Measurements from ENCODE around the gene DOCK10.

DOCK10 gene

DNA sequence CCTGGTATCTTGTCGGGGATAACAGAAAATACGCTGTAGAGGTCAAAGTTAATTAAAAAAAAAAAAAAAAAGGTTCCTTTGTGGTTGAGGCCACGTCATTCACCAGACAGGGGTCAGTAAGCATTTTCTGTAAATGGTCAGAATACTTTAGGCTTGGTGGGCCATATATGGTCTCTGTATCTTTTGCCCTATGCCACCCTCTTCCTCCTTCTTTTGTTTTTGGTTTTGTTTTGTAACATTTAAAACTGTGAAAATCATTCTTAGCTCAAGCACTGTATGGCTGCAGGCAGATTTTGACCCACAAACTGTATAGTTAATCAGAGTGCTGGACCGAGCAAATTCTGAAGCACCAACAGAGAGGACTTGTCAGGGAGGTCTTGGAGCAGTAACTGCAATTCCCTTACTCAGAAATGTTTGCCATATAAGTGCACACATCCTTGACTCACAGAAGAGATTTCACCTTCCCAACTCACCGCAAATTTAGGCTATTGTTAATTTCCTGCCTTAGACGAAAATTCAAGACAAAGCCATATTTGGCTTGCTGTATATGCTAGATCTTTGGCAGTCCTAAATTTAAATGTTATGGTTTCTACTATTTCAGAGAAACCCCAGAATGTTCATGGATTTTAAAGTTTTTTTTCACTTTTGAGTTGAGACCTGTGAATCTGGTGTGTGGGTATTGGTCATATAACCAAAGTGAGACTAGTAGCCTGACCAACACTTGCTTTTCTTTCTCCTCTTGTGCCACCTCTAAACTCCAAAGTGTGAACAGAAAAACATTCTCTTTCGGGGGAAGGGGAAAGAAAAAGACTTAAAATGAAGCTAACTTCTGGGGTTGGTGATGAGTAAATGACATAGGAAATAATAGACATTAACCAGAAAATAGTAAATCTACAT is 65.4 kb downstream of the DOCK10 start:
- DNase-seq (ENCODE audit: low spot score): no peak

DNA sequence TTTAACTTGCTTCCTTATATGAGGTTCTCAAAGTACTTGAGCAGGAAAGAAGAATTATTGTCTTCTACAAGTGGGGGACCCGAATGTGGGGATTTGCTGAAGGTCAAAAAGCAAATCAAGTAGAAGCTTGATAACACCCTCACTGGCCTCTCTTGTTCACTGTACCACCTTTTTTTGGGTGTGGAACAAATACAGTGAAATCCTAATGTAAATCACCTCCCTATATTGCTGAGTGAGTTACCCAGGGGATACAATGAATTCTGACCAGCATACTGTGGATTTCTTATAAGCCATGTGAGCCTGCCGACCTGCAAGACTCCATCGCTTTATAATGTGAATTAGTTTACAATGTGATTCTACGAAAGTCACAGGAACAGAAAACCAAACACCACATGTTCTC is 66.5 kb downstream of the DOCK10 start:
- no peak for DNase-seq (ENCODE audit: low spot score)

DNA sequence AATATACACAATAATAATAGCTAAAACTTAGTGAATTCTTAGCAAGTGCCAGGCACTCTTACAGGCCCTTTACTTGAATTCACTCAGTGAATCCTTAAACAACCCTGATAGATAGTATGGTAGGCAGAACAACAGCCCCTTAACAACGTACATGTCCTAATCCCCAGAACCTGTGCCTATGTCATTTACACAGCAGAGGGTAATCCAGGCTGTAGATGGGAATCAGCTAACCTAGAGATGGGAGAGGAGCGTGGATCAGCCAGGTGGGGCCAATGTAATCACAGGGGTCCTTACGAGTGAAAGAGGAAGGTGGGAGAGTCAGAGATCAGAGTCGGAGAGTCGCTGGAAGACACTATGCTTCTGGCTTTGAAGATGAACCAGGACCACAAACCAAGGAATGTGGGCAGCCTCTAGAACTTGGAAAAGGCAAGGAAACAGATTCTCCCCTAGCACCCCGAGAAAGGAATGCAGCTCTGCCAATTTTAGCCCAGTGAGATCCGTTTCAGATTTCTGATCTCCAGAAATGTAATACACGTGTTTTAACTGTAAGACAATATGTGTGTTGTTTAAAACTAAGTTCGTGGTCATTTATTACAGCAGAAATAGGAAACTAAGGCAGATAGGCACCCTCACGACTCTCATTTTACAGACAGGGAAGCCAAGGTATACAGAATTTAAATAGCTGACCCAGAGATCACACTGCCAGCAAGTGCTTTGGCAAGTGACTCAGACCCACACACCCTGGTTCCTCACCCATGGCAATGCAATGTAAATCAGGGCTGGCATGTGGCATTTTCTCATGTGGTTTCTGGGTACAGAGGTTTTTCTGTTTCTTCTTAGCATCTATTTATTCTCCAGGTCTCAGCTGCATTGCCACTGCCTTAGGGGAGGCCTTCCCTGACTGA is 68.9 kb downstream of the DOCK10 start:
- no peak for DNase-seq (ENCODE audit: low spot score)

DNA sequence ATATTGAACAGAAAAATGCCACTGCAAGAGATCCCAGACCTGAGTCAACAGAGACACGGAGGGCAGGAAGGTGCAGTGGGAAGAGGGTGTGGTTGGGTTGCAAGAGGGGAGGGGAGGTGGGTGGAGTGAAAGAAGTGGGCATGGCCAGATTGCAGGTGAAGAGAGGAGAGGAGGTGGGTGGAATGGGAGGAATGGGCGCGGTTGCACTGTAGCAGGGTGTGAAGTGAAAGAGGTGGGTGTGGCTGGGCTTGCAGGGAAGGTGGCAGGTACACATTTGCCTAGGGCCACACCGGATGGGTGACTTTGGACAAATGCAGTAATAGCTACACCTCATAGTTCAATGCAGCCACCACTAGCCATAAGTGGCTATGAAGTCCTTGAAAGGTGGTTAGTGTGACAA is 71.1 kb downstream of the DOCK10 start:
- no peak for DNase-seq (ENCODE audit: low spot score)

DNA sequence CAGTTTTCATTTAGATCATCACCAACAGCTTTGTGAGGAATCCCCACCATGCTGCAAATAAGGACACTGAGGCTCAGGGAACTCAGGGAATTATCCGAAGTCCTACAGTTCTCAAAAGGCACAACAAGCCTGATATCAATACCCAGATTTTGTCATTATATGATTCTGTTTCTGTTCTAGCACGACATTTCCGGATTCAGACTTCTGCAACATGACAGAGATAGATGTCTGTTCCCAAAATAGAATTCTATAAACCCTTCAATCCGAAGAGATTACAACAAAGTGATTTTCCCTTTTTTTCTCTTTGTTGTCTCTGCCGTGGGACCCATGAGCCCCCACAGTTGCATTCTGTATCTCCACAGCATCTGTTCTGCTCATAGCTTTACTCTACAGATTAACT is 72.0 kb downstream of the DOCK10 start:
- DNase-seq (ENCODE audit: low spot score): no peak

DNA sequence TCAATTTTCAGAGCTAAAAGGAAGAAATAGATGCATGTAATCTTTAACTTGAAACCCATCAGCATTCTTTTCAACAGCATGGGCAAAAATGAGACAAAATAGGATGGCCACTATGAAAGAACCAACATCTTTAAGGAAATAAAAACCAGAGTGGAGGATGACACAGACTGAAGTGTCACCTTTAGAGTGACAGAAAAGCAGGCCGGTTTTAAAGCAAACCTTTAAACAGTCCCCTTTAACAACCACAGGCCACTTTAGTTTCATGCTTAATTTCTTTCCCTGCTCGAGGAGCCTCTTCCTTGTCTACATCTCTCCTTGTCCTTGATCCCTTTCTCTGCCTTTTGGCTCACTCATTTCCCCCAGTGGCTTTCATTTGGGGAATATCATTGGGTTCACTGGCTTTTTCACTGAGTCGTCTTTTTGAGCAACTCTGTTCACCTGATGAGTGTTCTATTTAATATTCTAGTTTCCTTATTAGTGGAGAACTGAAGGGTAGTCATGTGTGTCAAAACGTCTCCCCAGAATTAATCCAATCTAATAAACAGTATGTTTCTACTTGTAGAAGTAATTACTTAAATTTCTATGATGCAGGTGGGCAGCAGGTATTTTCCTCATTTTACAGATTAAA is 72.5 kb downstream of the DOCK10 start:
- DNase-seq (ENCODE audit: low spot score): no peak

DNA sequence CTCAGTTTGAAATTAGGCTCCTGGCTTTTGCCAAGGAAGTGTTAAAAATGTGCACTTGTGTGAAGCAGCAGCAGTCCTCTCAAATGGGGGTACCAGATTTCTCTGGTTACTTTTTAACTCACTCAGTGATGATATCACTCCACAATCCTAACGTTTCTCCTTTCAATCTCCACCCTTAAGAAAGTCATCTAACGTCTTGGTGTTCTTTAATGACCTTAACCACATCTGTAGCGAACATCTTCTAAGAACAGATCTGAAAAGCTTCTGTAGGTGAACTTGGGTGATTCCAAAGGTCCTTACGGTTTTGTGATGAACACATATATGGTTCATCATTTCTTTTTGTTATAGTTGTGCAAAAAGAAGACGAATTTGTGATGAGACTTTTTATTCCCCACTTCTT is 73.2 kb downstream of the DOCK10 start:
- DNase-seq (ENCODE audit: low spot score): no peak

DNA sequence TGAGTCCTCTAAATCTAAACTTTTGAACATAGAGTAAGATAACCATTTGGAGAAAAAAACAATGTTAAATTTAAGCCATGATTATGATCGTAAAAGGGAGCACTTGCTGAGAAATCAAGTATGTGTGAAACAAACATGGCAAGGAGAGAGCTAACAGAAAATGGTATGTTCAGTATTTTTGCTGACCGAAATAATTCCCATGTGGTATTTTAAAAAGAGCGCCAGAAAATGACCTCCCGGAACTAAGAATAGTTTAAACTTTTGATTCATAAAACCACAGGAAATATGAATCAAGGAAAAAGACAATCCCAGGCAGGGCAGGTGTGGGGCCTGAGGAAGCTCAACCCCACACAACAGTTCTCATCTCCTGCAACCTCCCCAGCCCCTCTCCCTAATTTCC is 74.2 kb downstream of the DOCK10 start:
- no peak for DNase-seq (ENCODE audit: low spot score)

DNA sequence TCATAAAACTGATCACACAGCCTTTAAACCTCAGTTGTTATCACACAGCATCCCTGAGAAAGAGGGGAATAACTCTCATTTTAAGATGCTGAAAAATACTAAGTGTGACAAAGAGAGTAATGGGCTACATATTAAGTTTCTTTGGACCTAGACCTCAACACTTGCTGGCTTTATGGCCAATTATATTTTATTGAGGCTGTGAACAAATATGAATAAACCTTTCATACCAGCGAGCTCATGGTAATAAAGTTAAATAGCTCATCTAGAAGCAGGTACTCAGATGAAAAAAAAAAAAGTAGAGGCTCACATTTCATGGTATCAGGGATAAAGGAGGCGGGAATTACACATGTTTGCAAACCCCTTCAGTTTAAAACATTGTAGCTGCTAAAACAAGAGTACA is 75.7 kb downstream of the DOCK10 start:
- no peak for DNase-seq (ENCODE audit: low spot score)

DNA sequence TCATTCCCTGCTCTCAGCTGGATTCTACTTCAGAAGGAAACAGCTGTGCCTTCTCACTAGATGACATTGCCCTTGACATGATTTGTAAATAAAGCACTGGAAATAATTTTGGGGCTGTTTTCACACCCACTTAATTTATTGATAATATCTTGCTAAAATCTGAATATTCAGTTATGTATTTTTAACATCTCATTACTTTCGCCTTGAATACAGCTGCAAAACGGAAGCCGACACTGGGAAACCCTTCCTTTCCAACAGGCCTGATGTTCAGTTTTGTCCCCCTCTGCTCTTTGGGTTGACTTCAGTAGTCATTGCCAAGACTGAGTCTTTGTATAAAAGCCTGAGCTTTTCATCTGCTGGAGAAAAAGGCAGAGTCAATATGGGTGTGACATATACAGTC is 82.7 kb downstream of the DOCK10 start:
- DNase-seq (ENCODE audit: low spot score): no peak

DNA sequence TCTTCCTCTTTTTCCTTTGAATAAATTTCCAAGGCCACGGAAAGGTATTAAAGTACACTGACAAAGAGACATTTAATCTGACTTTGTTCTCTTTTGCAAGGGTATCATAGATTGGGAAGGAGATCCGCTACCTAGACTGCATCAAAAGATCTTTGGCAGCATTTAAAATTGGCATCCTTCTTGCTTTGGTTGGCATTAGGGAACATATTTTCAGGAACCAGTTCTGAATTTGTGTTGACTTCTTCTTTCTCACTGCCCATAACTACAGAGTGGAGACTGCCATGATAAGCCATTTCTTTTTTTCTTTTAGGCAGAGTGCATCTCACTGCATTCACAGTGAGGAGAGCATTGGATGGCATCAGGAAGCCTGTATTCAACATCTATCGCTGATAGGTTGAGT is 83.4 kb downstream of the DOCK10 start:
- no peak for DNase-seq (ENCODE audit: low spot score)

DNA sequence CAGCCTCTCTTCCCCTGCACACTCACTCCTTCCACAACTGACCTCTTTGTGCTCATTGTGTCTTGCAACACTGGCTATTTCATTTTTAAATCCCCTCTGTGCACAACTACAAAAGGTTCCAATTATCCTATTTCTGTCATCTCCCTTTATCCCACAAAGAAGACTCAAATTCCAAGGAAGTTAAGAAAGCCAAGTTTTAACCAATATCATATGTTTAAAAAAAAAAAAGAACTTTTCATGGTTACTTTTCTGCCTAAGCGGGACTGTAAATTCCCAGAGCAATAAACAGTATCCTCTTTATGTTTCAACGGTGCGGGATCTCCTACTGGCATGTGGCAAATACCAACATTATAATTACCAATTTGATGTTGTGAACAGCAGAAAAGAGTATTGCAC is 83.8 kb downstream of the DOCK10 start:
- DNase-seq (ENCODE audit: low spot score): no peak

DNA sequence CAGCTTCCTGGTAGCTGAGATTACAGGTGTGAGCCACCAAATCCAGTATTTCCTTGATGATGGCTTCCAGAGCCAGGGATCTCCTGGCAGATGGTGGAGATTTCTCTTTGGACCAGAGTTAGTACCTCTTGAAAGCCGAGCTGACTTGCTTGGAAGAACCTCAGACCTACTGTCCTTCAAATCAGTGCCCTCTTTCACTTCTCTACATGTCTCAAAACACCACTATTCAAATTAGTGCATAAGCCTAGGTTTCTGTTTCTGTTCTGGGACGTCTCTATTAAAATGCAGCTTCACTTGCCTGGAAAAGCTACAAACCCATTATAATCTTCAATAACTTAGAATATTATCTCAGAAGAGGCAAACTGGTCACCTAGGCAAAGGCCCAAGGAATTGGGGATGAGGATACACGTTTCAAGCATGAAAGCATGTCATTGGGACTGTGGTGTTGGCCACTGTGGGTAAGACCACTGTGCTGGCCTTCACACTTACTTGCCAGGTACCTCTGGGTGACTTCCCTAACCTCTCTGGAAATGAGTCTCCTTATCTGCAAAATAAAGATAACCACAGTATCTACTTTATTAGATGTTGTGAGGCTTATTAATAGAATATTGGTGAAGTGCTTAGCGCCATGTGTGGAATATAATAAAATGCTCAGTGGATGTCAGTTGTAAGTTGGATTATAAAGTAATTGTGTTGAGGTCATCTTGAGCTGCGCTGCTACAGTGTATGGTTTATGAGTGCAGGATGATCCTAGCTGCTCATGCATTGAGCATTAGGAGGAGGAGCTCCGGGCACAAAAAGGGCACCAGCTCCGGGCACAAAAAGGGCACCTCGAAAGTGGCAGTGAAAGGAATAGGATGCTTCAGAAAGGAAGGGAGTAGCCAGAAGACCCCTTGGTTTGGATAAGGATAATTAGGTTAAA is 84.5 kb downstream of the DOCK10 start:
- DNase-seq (ENCODE audit: low spot score): no peak

DNA sequence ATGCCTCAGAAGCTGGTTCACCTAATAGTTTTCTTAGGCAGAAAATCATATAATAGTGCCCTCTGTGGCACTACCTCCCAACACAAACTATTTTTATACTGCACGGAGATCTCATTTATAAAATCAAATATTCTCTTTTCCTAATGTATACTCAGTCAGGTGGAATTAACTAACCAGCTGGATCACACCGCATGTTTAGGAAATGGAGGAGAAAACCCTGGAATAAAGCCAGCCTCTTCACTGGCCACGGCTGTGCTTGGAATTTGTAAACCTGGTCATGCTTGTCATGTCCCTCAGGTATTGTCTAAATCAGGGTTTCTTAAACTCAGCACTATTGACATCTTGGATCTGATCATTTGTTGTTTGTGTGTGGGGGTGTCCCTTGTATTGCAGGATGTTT is 85.6 kb downstream of the DOCK10 start:
- DNase-seq (ENCODE audit: low spot score): no peak

DNA sequence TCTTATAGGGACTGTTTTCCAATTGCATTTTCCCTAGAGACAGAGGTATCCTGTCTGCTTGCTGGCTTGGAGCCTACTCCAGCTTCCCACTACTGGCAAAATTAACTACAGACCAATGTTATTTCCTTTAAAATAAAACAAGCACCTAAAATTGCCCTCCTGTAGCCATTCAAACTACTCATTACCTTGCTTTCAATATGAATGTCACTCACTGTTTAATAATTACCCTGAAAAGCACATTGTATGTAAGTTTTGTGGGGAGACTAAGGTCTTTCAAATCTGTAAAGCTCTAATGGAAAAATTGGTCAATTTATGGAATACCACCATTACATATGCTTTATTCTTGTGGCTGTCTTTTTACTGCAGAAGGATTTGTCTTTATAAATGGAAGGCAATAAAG is 87.3 kb downstream of the DOCK10 start:
- no peak for DNase-seq (ENCODE audit: low spot score)

DNA sequence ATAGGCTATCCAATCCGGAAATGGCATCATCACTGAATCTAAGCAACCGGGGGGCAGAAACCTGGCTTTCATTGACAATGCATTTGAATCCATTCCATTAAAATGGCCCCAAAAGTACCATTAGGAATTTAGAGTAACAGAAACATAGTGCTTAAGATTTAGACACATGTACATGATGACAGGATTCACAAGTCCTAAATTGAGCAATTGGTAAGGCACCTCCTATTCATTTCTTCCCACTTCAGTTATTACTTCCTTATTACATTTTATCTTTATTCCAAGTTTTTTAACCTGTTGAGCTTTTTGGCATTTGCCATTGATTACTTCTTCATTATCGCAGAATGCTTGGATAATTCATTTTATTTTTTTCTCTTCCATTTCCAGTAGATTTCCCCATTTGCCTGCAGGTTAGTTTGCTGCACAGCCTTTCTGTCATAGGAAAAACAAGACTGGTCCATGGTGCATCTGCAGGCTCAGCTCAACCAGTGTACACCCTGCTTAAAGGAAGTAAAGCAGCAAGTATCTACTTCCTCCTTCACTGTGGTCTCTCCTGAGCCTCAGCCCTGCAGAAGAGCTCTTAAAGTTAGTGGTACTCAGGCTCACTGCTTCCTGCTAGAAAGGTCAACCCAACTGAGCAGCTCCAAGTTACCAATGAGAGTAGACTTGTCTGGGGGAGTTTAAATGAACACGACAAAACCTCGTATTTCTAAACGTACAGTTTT is 89.2 kb downstream of the DOCK10 start:
- no peak for DNase-seq (ENCODE audit: low spot score)

DNA sequence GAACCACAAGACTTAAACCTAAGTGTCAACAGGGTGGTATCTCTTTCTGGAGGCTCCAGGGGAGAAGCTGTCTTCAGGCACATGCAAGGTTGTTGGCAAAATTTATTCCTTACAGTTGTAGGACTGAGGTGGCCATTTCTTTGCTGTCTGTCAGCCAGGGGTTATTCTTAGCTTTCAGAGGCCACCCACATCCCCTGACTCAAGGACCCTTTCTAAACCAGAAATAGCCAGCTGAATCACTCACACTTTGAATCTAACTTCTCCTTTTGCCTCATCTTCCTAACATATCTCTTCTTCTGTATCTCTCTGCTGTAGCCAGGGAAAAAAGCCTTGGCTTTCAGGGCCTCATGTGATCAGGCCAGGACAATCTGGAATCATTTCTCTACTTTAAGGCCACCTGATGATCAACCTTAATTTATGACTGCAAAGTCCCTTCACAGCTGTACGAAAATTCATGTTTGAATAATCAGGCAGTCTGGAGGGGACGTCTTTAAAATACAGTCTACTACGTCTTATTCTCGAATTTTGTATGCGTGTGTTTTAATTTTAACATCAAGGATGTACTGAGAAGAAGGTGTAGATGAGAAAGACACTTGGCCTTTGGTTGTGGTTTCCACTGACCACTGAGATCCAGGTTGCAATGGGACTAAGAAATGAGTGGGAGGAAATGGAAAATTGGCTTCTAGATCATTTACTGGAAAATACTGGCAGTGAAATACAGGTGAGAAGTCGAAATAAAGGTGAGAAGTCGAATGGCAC is 90.4 kb downstream of the DOCK10 start:
- no peak for DNase-seq (ENCODE audit: low spot score)

DNA sequence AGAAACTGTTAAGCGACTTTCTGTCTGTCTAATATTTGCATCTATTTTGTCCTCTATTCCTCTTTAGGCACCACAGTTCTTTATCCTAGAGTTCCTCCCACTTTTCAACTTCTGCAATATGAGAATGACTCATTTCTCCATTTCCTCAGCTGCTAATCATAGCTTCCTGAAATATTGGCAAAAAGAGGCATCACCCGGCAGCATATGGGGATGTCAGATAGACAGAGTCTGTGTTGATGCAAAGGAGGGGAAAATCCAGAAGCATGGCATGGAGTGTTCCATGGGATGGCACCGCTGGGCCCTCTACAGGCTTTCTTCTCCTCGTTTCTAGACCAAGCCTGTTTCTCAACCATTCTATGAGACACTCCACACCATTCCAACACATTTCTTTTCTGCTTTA is 93.4 kb downstream of the DOCK10 start:
- peak; percentile 89 for DNase-seq (ENCODE audit: low spot score)

DNA sequence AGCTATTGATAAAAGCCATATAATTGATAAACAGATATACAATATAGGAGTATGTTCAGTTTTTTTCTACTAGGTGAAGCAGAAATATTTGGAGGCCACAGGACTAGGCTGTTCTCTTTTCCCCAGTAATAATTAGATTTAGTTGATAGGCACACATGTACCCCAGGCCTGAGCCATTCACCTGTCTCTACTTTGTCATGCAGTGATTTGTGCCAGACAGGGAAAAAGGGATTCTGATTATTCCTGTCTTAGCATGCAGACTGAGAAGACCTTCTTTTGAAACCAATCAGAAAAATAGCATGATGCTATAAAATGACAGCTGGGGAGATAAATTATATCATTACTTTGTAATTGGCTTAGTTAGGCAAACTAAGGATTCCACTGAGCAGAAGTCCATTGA is 94.3 kb downstream of the DOCK10 start:
- no peak for DNase-seq (ENCODE audit: low spot score)

DNA sequence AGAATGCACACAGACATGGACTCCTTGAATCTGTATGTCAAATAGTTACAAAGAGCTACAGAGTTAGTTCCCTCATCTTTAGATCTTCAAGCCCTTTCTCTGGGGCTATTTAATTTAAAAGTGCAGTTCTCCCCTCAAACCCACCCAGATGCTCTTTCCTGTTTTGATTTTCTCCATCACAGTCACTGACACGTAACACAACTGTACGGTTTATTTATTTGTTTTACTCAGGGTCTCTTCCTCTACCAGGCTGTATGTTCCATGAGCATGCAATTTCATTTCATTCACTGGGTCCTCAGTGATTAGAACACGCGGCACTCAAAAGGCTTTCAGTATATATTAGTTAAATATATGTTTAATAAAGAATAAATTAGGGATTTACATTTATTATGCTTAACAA is 94.7 kb downstream of the DOCK10 start:
- DNase-seq (ENCODE audit: low spot score): peak; percentile 21

Measured in kidney capillary endothelial cell (primary cell).